H9 (cell line): Measurements from ENCODE around the gene ADGRG1. TPM values are rescaled to one million over a fixed set of nuclear protein-coding genes. Genes with fewer than 3 reads are reported as not detected.
A peak's percentile ranks its signal among the peaks of the same experiment; 100 is the strongest.

Experiments
- DNase-seq: peaks from one replicate; pipeline ENCODE4 v3.0.0-alpha.2; 2017
- H2AFZ ChIP-seq: one replicate; pipeline ENCODE4 v1.6.1; 2013; ENCODE audit warnings: mild to moderate bottlenecking, low read length, control low read depth, moderate library complexity
- H2AK5ac ChIP-seq: 2 replicates; pipeline ENCODE4 v1.6.1; 2013; ENCODE audit warnings: low read length, control low read depth, mixed read lengths; ENCODE audit not compliant: insufficient read length
- H2BK120ac ChIP-seq: one replicate; pipeline ENCODE4 v1.6.1; 2013; ENCODE audit warnings: low read depth, mild to moderate bottlenecking, low read length, control low read depth, inconsistent platforms; ENCODE audit not compliant: poor library complexity, severe bottlenecking
- H2BK12ac ChIP-seq: 2 replicates; pipeline ENCODE4 v1.6.1; 2013; ENCODE audit warnings: low read length, control low read depth, mixed read lengths, low read depth; ENCODE audit not compliant: insufficient read length
- H2BK15ac ChIP-seq: 2 replicates; pipeline ENCODE4 v1.6.1; 2013; ENCODE audit warnings: low read depth, low read length, control low read depth
- H2BK20ac ChIP-seq: one replicate; pipeline ENCODE4 v1.6.1; 2013; ENCODE audit warnings: low read depth, mild to moderate bottlenecking, low read length, control low read depth, inconsistent platforms; ENCODE audit not compliant: poor library complexity, severe bottlenecking
- H2BK5ac ChIP-seq: 2 replicates; pipeline ENCODE4 v1.6.1; 2013; ENCODE audit warnings: low read length, control low read depth, mixed read lengths; ENCODE audit not compliant: insufficient read length
- H3K14ac ChIP-seq: 2 replicates; pipeline ENCODE4 v1.6.1; 2013; ENCODE audit warnings: low read length, control low read depth; ENCODE audit not compliant: insufficient read depth
- H3K18ac ChIP-seq: 2 replicates; pipeline ENCODE4 v1.6.1; 2013; ENCODE audit warnings: low read depth, mild to moderate bottlenecking, mixed read lengths, low read length, control low read depth; ENCODE audit not compliant: insufficient read length
- H3K23ac ChIP-seq: 2 replicates; pipeline ENCODE4 v1.6.1; 2013; ENCODE audit warnings: low read length, control low read depth, mixed read lengths, low read depth; ENCODE audit not compliant: insufficient read length
- H3K23me2 ChIP-seq: 2 replicates; pipeline ENCODE4 v1.6.1; 2013; ENCODE audit warnings: low read depth, mild to moderate bottlenecking, mixed read lengths, low read length, control low read depth; ENCODE audit not compliant: insufficient read length, poor library complexity, severe bottlenecking
- H3K27ac ChIP-seq: 2 replicates; pipeline ENCODE4 v1.5.1; 2013; ENCODE audit warnings: low read length, control low read depth, mixed read lengths, low read depth; ENCODE audit not compliant: insufficient read length
- H3K27me3 ChIP-seq: 2 replicates; pipeline ENCODE4 v1.6.1; 2013; ENCODE audit warnings: low read length, control low read depth, inconsistent platforms; ENCODE audit not compliant: insufficient read depth
- H3K4ac ChIP-seq: 2 replicates; pipeline ENCODE4 v1.6.1; 2013; ENCODE audit warnings: low read depth, mild to moderate bottlenecking, control low read depth, inconsistent platforms, low read length, moderate library complexity
- H3K4me1 ChIP-seq: 2 replicates; pipeline ENCODE4 v1.6.1; 2013; ENCODE audit warnings: low read length, control low read depth, inconsistent platforms; ENCODE audit not compliant: insufficient read depth
- H3K4me2 ChIP-seq: 2 replicates; pipeline ENCODE4 v1.6.1; 2013; ENCODE audit warnings: low read length, control low read depth, mixed read lengths; ENCODE audit not compliant: insufficient read length, insufficient read depth
- H3K56ac ChIP-seq: 2 replicates; pipeline ENCODE4 v1.6.1; 2013; ENCODE audit warnings: low read depth, mild to moderate bottlenecking, mixed read lengths, low read length, control low read depth; ENCODE audit not compliant: insufficient read length
- H3K79me1 ChIP-seq: 2 replicates; pipeline ENCODE4 v1.6.1; 2013; ENCODE audit warnings: low read depth, mild to moderate bottlenecking, moderate library complexity, low read length, control low read depth, inconsistent platforms; ENCODE audit not compliant: insufficient read depth, poor library complexity, severe bottlenecking
- H3K79me2 ChIP-seq: 2 replicates; pipeline ENCODE4 v1.6.1; 2013; ENCODE audit warnings: low read length, control low read depth, inconsistent platforms; ENCODE audit not compliant: insufficient read depth
- H3K9ac ChIP-seq: 2 replicates; pipeline ENCODE4 v1.6.1; 2013; ENCODE audit warnings: low read length, control low read depth, mixed read lengths; ENCODE audit not compliant: insufficient read length; ENCODE audit errors: extremely low read depth
- H3K9me3 ChIP-seq: one replicate; pipeline ENCODE4 v1.6.1; 2013; ENCODE audit warnings: low read depth, low read length, inconsistent platforms; ENCODE audit not compliant: control insufficient read depth
- H3T11ph ChIP-seq: one replicate; pipeline ENCODE4 v1.6.1; 2013; ENCODE audit warnings: mild to moderate bottlenecking, low read length, control low read depth, inconsistent platforms
- H4K20me1 ChIP-seq: one replicate; pipeline ENCODE4 v1.6.1; 2013; ENCODE audit not compliant: control insufficient read depth, insufficient read length, insufficient read depth
- H4K5ac ChIP-seq: 2 replicates; pipeline ENCODE4 v1.6.1; 2013; ENCODE audit warnings: low read depth, mild to moderate bottlenecking, mixed read lengths, low read length, control low read depth; ENCODE audit not compliant: insufficient read length
- H4K8ac ChIP-seq: replicated peaks from 2 replicates; pipeline ENCODE4 v1.6.1; 2013; ENCODE audit warnings: low read length, control low read depth, mixed read lengths, low read depth; ENCODE audit not compliant: insufficient read length
- H4K91ac ChIP-seq: 2 replicates; pipeline ENCODE4 v1.6.1; 2013; ENCODE audit warnings: low read depth, mild to moderate bottlenecking, moderate library complexity, mixed read lengths, low read length, control low read depth; ENCODE audit not compliant: insufficient read length
- H3K27ac Mint-ChIP-seq, 3 experiments: 2 replicates in 2 of 3; 3 replicates in 1 of 3; pipeline ENCODE4 v1.8.0; 2020 to 2021; ENCODE audit warnings: mixed read lengths in 3 of 3, mild to moderate bottlenecking in 1 of 3, moderate library complexity in 1 of 3
- H3K27me3 Mint-ChIP-seq: 2 replicates; pipeline ENCODE4 v1.8.0; 2021; ENCODE audit warnings: low read depth, mild to moderate bottlenecking, moderate library complexity, mixed read lengths
- H3K36me3 Mint-ChIP-seq, 3 experiments: 2 replicates in 2 of 3; 3 replicates in 1 of 3; pipeline ENCODE4 v1.8.0; 2020 to 2021; ENCODE audit warnings: low read depth in 3 of 3, mixed read lengths in 3 of 3; ENCODE audit not compliant: insufficient read depth in 1 of 3
- H3K4me1 Mint-ChIP-seq, 2 experiments: 2 replicates each; pipeline ENCODE4 v1.8.0; 2020; ENCODE audit warnings: mixed read lengths in 2 of 2
- H3K4me3 Mint-ChIP-seq, 2 experiments: 2 replicates in 1 of 2; 3 replicates in 1 of 2; pipeline ENCODE4 v1.8.0; 2020 to 2021; ENCODE audit warnings: mild to moderate bottlenecking in 2 of 2, mixed read lengths in 2 of 2, moderate library complexity in 1 of 2
- H3K9me3 Mint-ChIP-seq, 2 experiments: 2 replicates in 1 of 2; 3 replicates in 1 of 2; pipeline ENCODE4 v1.8.0; 2020; ENCODE audit warnings: mild to moderate bottlenecking in 2 of 2, mixed read lengths in 2 of 2, moderate library complexity in 1 of 2
- WGBS: extraction: QIAGEN DNeasy Blood & Tissue Kit; methylation state at CpG from one replicate; pipeline ENCODE4 v1.1.7; 2013; ENCODE audit warnings: missing lambda C conversion rate, low lambda C conversion rate, mixed read lengths; ENCODE audit not compliant: insufficient read length; ENCODE audit errors: extremely low coverage; 5-methylcytosine and 5-hydroxymethylcytosine counted together
- total RNA-seq: library from RNA; stranded (reverse); gene quantifications from 2 replicates; pipeline ENCODE4 v1.2.1, GENCODE V29; 2021
- TF ChIP-seq, protein P1 (sequence below): fragments of 200-600 bp; sonication (generic); conservative IDR thresholded peaks from 3 replicates; pipeline ENCODE4 v1.8.0; 2021; ENCODE audit warnings: antibody characterized with exemption, mild to moderate bottlenecking

Gene ADGRG1
- total RNA-seq, 1 experiment from 2014 or later, result 1.1 TPM

DNA sequence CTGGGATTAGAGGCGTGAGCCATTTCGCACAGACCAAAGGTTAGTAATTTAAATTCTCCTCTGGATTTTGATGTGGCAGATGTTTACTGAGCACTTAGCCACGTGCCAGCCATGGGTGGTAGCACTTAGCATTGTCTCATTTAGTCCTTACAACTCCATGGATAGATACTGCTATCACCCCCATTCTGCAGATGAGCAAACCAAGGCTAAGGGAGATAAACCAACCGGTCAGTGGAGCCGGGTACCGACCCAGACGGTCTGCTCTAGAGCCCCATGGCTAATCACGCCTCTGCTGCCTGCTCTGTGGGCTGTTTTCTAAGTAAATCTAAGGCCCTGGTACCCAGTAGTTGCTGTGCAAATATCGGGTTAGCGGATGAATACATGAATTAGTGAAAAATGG lies 12.6 kb upstream of the ADGRG1 start:
- Mint-ChIP-seq H3K9me3 (no peaks in the 10 kb centered on the region), H3K4me1 (peaks cover 8 to 19% of the 10 kb centered on the region in 2 experiments), H3K4me3 (no peak overlapping the region), H3K27me3 (no peaks in the 10 kb centered on the region), H3K36me3 (no peaks in the 10 kb centered on the region), H3K27ac (no peak overlapping the region)
- Histone ChIP-seq H2BK120ac (no peak overlapping the region), H2AFZ (no peak overlapping the region), H3K9me3 (no peaks in the 10 kb centered on the region), H2BK15ac (no peak overlapping the region), H2BK20ac (no peak overlapping the region), H3K27ac (no peak overlapping the region), H3K56ac (no peak overlapping the region), H4K91ac (no peak overlapping the region), H2BK5ac (no peak overlapping the region), H3K4ac (no peak overlapping the region), H3K4me2 (no peak overlapping the region), H3K9ac (no peak overlapping the region), H3K23ac (no peak overlapping the region), H4K20me1 (no peaks in the 10 kb centered on the region), H3K27me3 (no peaks in the 10 kb centered on the region), H3K4me1 (no peaks in the 10 kb centered on the region), H2BK12ac (no peak overlapping the region), H3K79me2 (no peaks in the 10 kb centered on the region), H3K14ac (no peak overlapping the region), H4K8ac (no peak overlapping the region), H3K18ac (no peak overlapping the region), H4K5ac (no peak overlapping the region), H3T11ph (no peak overlapping the region), H3K23me2 (no peaks in the 10 kb centered on the region), H2AK5ac (no peak overlapping the region), H3K79me1 (no peaks in the 10 kb centered on the region)
- no CpG with 5 or more reads among the region's 10 CpGs for WGBS
- peak; percentile 3 for DNase-seq
- TF ChIP-seq, protein P1, sequence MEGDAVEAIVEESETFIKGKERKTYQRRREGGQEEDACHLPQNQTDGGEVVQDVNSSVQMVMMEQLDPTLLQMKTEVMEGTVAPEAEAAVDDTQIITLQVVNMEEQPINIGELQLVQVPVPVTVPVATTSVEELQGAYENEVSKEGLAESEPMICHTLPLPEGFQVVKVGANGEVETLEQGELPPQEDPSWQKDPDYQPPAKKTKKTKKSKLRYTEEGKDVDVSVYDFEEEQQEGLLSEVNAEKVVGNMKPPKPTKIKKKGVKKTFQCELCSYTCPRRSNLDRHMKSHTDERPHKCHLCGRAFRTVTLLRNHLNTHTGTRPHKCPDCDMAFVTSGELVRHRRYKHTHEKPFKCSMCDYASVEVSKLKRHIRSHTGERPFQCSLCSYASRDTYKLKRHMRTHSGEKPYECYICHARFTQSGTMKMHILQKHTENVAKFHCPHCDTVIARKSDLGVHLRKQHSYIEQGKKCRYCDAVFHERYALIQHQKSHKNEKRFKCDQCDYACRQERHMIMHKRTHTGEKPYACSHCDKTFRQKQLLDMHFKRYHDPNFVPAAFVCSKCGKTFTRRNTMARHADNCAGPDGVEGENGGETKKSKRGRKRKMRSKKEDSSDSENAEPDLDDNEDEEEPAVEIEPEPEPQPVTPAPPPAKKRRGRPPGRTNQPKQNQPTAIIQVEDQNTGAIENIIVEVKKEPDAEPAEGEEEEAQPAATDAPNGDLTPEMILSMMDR, result no peak
